Measurements from ENCODE around the gene FRK.

- no peak for TF ChIP-seq CTCF (IDR thresholded peaks at IDR 0.05)
- no peak for TF ChIP-seq POLR2AphosphoS5 (IDR thresholded peaks at IDR 0.05)
These were observed 13.2 kb upstream of the FRK start for GRCh38 chr6:116073765-116074440.

Data from sigmoid colon (tissue), 4 donors.